ENCODE data around the gene CPNE1. TPM values are rescaled to one million over a fixed set of nuclear protein-coding genes. Genes with fewer than 3 reads are reported as not detected.

CPNE1 gene
- total RNA-seq, 2 experiments from 2014 or later, result 255 to 267 TPM

Other genes with a start within 250 kb of the CPNE1 start
- gene GDF5, start 226.7 kb downstream of the CPNE1 start, total RNA-seq, result not detected
- 10 to 100 TPM; 43.2 to 48.5 TPM for gene CEP250, start 209.3 kb downstream of the CPNE1 start, total RNA-seq
- gene C20orf173, start 135.2 kb downstream of the CPNE1 start, total RNA-seq, result not detected
- gene ERGIC3, start 122.8 kb downstream of the CPNE1 start, total RNA-seq, result 100 to 1,000 TPM; 132 to 141 TPM
- gene SPAG4, start 49.1 kb downstream of the CPNE1 start, total RNA-seq, result 1 to 10 TPM; 3.5 to 4.7 TPM
- gene RBM12, start within 50 bp of the CPNE1 start, total RNA-seq, result 100 to 1,000 TPM; 113 to 121 TPM
- 10 to 100 TPM; 38.9 to 42.7 TPM for gene NFS1, start 34.5 kb upstream of the CPNE1 start, total RNA-seq
- 100 to 1,000 TPM; 136 to 141 TPM for gene ROMO1, start 34.5 kb upstream of the CPNE1 start, total RNA-seq
- 100 to 1,000 TPM; 303 to 307 TPM for gene RBM39, start 77.4 kb upstream of the CPNE1 start, total RNA-seq
- gene PHF20, start 107.1 kb upstream of the CPNE1 start, total RNA-seq, result 10 to 100 TPM; 55.9 to 57.3 TPM